Endothelial cell of umbilical vein (primary cell): Measurements from ENCODE around the gene CBX6. TPM values are rescaled to one million over a fixed set of nuclear protein-coding genes. Genes with fewer than 3 reads are reported as not detected.

Experiments used
- BruUV-seq: library from RNA; stranded (reverse); fragments of 400-500 nt; replicated peaks from 2 replicates; lab custom pipeline; 2021; lab: Mats Ljungman, UMichigan
- CTCF ChIA-PET: fragments of 300-600, 350-600 bp; sonication (Branson Sonifier 250); formaldehyde crosslinking; loops from one replicate; lab custom pipeline; 2021; ENCODE audit warnings: antibody characterized with exemption, inconsistent platforms; lab: Charles Lee
- POLR2A ChIA-PET: fragments of 300-600, 350-600 bp; sonication (Branson Sonifier 250); formaldehyde crosslinking; loops from one replicate; lab custom pipeline; 2021; ENCODE audit warnings: antibody characterized with exemption, inconsistent platforms; lab: Charles Lee
- DNase-seq: peaks from one replicate; pipeline ENCODE4 v3.0.0-alpha.2; 2011; ENCODE audit warnings: low read depth, low spot score
- FAIRE-seq: peaks from 2 replicates; lab custom pipeline; 2011; peaks lifted over from hg19 to GRCh38; lab: Jason Lieb, UNC
- H2AFZ ChIP-seq: 2 replicates; pipeline ENCODE4 v1.6.0; 2012; ENCODE audit warnings: low read depth, low read length, control low read depth, inconsistent platforms
- H3K27ac ChIP-seq: 2 replicates; pipeline ENCODE4 v1.5.1; 2011; ENCODE audit warnings: low read depth, mild to moderate bottlenecking, control low read depth, low read length, moderate library complexity; ENCODE audit not compliant: insufficient read depth
- H3K27me3 ChIP-seq, 2 experiments: 2 replicates each; pipeline versions ENCODE4 v1.6.0 to v1.6.1; 2011; ENCODE audit warnings: low read length in 2 of 2, mixed read lengths in 1 of 2; ENCODE audit not compliant: control insufficient read depth in 2 of 2, insufficient read depth in 2 of 2
- H3K36me3 ChIP-seq, 2 experiments: 2 replicates in 1 of 2; 3 replicates in 1 of 2; pipeline ENCODE4 v1.5.1; 2011; ENCODE audit warnings: low read length in 2 of 2, mild to moderate bottlenecking in 1 of 2, moderate library complexity in 1 of 2; ENCODE audit not compliant: control insufficient read depth in 2 of 2, insufficient read depth in 2 of 2; ENCODE audit errors: extremely low read depth in 1 of 2
- H3K4me1 ChIP-seq: 3 replicates; pipeline ENCODE4 v1.5.1; 2011; ENCODE audit warnings: mild to moderate bottlenecking, low read length; ENCODE audit not compliant: control insufficient read depth, insufficient read depth; ENCODE audit errors: extremely low read depth
- H3K4me2 ChIP-seq: 2 replicates; pipeline ENCODE4 v1.6.1; 2011; ENCODE audit warnings: low read length, control low read depth, mixed read lengths; ENCODE audit not compliant: insufficient read depth
- H3K4me3 ChIP-seq, 3 experiments: fragments of 200-600 bp in 1 of 3; sonication (generic), shearing (Covaris generic) in 1 of 3; replicated peaks in 1 of 3; 2 replicates each; pipeline ENCODE4 v1.5.1; 2011 to 2016; ENCODE audit warnings: control low read depth in 3 of 3, low read length in 3 of 3, mild to moderate bottlenecking in 2 of 3, inconsistent platforms in 1 of 3, low read depth in 1 of 3, moderate library complexity in 1 of 3; ENCODE audit not compliant: insufficient read depth in 1 of 3
- H3K79me2 ChIP-seq: 2 replicates; pipeline ENCODE4 v1.6.0; 2012; ENCODE audit warnings: low read length, inconsistent platforms; ENCODE audit not compliant: control insufficient read depth, insufficient read depth
- H3K9ac ChIP-seq: replicated peaks from 2 replicates; pipeline ENCODE3; 2011; ENCODE audit warnings: low read length, control low read depth; ENCODE audit not compliant: insufficient read depth; ENCODE audit errors: extremely low read depth
- H3K9me1 ChIP-seq: replicated peaks from 3 replicates; pipeline ENCODE4 v1.6.0; 2011; ENCODE audit warnings: mild to moderate bottlenecking, low read length; ENCODE audit not compliant: control insufficient read depth, insufficient read depth; ENCODE audit errors: extremely low read depth
- H3K9me3 ChIP-seq: replicated peaks from 2 replicates; pipeline ENCODE4 v1.5.1; 2012; ENCODE audit warnings: low read length, inconsistent platforms; ENCODE audit not compliant: control insufficient read depth, insufficient read depth
- H4K20me1 ChIP-seq: replicated peaks from 2 replicates; pipeline ENCODE3; 2011; ENCODE audit warnings: mild to moderate bottlenecking, low read length; ENCODE audit not compliant: control insufficient read depth, insufficient read depth; ENCODE audit errors: extremely low read depth
- CTCF ChIP-seq, 2 donors: IDR thresholded peaks; 1 replicate in 1 of 2; 2 replicates in 1 of 2; pipeline ENCODE4 v1.5.1; 2011; ENCODE audit warnings: low read length in 2 of 2, mild to moderate bottlenecking in 2 of 2, moderate library complexity in 2 of 2, control low read depth in 1 of 2, inconsistent platforms in 1 of 2, low read depth in 1 of 2; ENCODE audit not compliant: insufficient read depth in 1 of 2; ENCODE audit errors: extremely low read depth in 1 of 2
- EZH2 ChIP-seq: IDR thresholded peaks from 2 replicates; pipeline ENCODE4 v1.6.1; 2012; ENCODE audit warnings: borderline replicate concordance, low read depth, mild to moderate bottlenecking, moderate library complexity, low read length, inconsistent platforms; ENCODE audit not compliant: severe bottlenecking
- FOS ChIP-seq: IDR thresholded peaks from 2 replicates; pipeline ENCODE4 v1.6.1; 2011; ENCODE audit warnings: mild to moderate bottlenecking, low read length, moderate library complexity, borderline replicate concordance; ENCODE audit not compliant: insufficient read depth
- GATA2 ChIP-seq: IDR thresholded peaks from 2 replicates; pipeline ENCODE4 v1.7.0; 2011; ENCODE audit warnings: low read depth, mild to moderate bottlenecking, moderate library complexity, mixed read lengths, low read length; ENCODE audit not compliant: insufficient read length, insufficient read depth
- JUN ChIP-seq: IDR thresholded peaks from 2 replicates; pipeline ENCODE4 v1.6.1; 2011; ENCODE audit warnings: borderline replicate concordance, low read depth; ENCODE audit not compliant: insufficient read length, insufficient read depth
- MAX ChIP-seq: IDR thresholded peaks from 2 replicates; pipeline ENCODE4 v1.6.1; 2011; ENCODE audit not compliant: insufficient read depth, insufficient read length
- MYC ChIP-seq: IDR thresholded peaks from one replicate; pipeline ENCODE4 v1.6.1; 2011; ENCODE audit warnings: mild to moderate bottlenecking, low read depth, low read length
- POLR2A ChIP-seq: IDR thresholded peaks from 2 replicates; pipeline ENCODE4 v1.6.1; 2012; ENCODE audit warnings: low read depth, mild to moderate bottlenecking, control low read depth, low read length
- POLR2AphosphoS5 ChIP-seq: IDR thresholded peaks from 2 replicates; pipeline ENCODE4 v1.6.1; 2012; ENCODE audit warnings: low read depth, mild to moderate bottlenecking, control low read depth, low read length, moderate library complexity; ENCODE audit not compliant: insufficient read depth
- dilution Hi-C: fragments of 300-500 bp; cut with MboI; formaldehyde crosslinking; loops from one replicate; pipeline ENCODE4 v1.15.0; 2019; ENCODE audit warnings: low sequenced_read_pairs; ENCODE audit not compliant: extremely low pct_ligation_motif_present
- intact Hi-C: fragments of 100-400 bp; cut with micrococcal nuclease; formaldehyde crosslinking; loops from one replicate; pipeline ENCODE4 v1.10.0; 2022
- polyA plus RNA-seq, 4 experiments: library from polyadenylated mRNA; depleted of rRNA in 3 of 4; stranded (reverse) in 3 of 4; unstranded in 1 of 4; fragments of >200 nt; gene quantifications; 2 replicates each; pipeline versions ENCODE4 v1.2.1 to v1.2.3, GENCODE V29; 2011 to 2012; ENCODE audit warnings: missing spikeins in 1 of 4
- total RNA-seq: library from RNA; stranded (reverse); gene quantifications from 2 replicates; pipeline ENCODE4 v1.2.3, GENCODE V29; 2021

The CBX6 gene
- total and polyA plus RNA-seq, 2 donors (not counting 3 experiments of a cell fraction or from before 2014, with no cell fraction given): 14.9 to 62.6 TPM

- Histone ChIP-seq H3K9ac (no peak overlapping the region), H3K9me1 (no peaks in the 10 kb centered on the region), H3K9me3 (no peaks in the 10 kb centered on the region), H3K79me2 (peaks cover 21% of the 10 kb centered on the region), H3K4me3 (no peak overlapping the region), H3K4me1 (peaks cover 30% of the 10 kb centered on the region), H3K4me2 (no peak overlapping the region), H3K36me3 (peaks cover 3 to 5% of the 10 kb centered on the region in 2 experiments), H4K20me1 (no peaks in the 10 kb centered on the region), H2AFZ (no peak overlapping the region), H3K27ac (no peak overlapping the region), H3K27me3 (peaks cover 7 to 12% of the 10 kb centered on the region in 2 experiments)
- no peak for TF ChIP-seq GATA2
- TF ChIP-seq CTCF (IDR thresholded peaks at IDR 0.05; ENCODE audit: extremely low read depth in 1 of 2, insufficient read depth in 1 of 2, low read depth in 1 of 2, low read length in 2 of 2): no peak
- TF ChIP-seq FOS: no peak
- no peak for TF ChIP-seq EZH2
- no peak for TF ChIP-seq POLR2AphosphoS5
- TF ChIP-seq MAX: no peak
- no peak for TF ChIP-seq POLR2A
- no peak for TF ChIP-seq JUN
- TF ChIP-seq MYC: no peak
- FAIRE-seq (no peak), DNase-seq (no peak)
- intact Hi-C loops: loop anchor here (1.0 to 10.0 kb wide), 6 partner anchors 55 to 663 kb away; partner anchors contain the start of gene RPS19BP1
- BruUV-seq: no TSS peak
- CTCF ChIA-PET: interaction anchor here (0.6 to 7.0 kb wide), 48 partner anchors 8 to 659 kb away, joined by 3 to 160 read pairs (median 4); partner anchors contain the start of genes APOBEC3B, APOBEC3C and NPTXR
- POLR2A ChIA-PET: interaction anchor here (1.7 kb wide), 1 partner anchor 101 kb away, joined by 6 read pairs; no protein-coding TSS in a partner anchor
- dilution Hi-C loops: no loop called here
Measured at GRCh38 chr22:38869663-38870062, 2.4 kb downstream of the CBX6 start.
